Stimulated activated CD8-positive, alpha-beta memory T cell treated with anti-CD3 and anti-CD28 coated beads, Interleukin-7, amount 100 ng/mL, for 1 hour (primary cell): ENCODE measurements around the gene TCFL5.

Experiments
- DNase-seq, 2 donors: peaks; one replicate each; pipeline ENCODE4 v3.0.0-alpha.2; 2020; ENCODE audit warnings: low read depth in 2 of 2

TCFL5 gene

GRCh38 chr20:62896526-62896925, 34.9 kb upstream of the TCFL5 start:
- no peak for DNase-seq

- DNase-seq, result no peak
These were observed 33.9 kb upstream of the TCFL5 start for GRCh38 chr20:62895539-62895938.

GRCh38 chr20:62894261-62894660, 32.6 kb upstream of the TCFL5 start:
- no peak for DNase-seq

- DNase-seq, result no peak
These were observed 32.1 kb upstream of the TCFL5 start for GRCh38 chr20:62893700-62894099.

GRCh38 chr20:62892348-62893304, 31.0 kb upstream of the TCFL5 start:
- DNase-seq, result no peak

GRCh38 chr20:62891111-62891510, 29.5 kb upstream of the TCFL5 start:
- DNase-seq, result no peak

GRCh38 chr20:62890444-62890843, 28.8 kb upstream of the TCFL5 start:
- DNase-seq, result no peak

GRCh38 chr20:62889871-62890270, 28.2 kb upstream of the TCFL5 start:
- no peak for DNase-seq

- DNase-seq, result no peak
These were observed 27.8 kb upstream of the TCFL5 start for GRCh38 chr20:62889411-62889810.

- no peak for DNase-seq
These were observed 27.3 kb upstream of the TCFL5 start for GRCh38 chr20:62888910-62889309.

GRCh38 chr20:62888406-62888805, 26.8 kb upstream of the TCFL5 start:
- no peak for DNase-seq

- no peak for DNase-seq
These were observed 26.2 kb upstream of the TCFL5 start for GRCh38 chr20:62887860-62888239.

GRCh38 chr20:62887152-62887859, 25.7 kb upstream of the TCFL5 start:
- no peak for DNase-seq

GRCh38 chr20:62886709-62887058, 25.1 kb upstream of the TCFL5 start:
- DNase-seq, result no peak

- DNase-seq, result no peak
These were observed 24.5 kb upstream of the TCFL5 start for GRCh38 chr20:62885896-62886708.

- no peak for DNase-seq
These were observed 23.6 kb upstream of the TCFL5 start for GRCh38 chr20:62885046-62885895.

GRCh38 chr20:62884556-62884955, 22.9 kb upstream of the TCFL5 start:
- DNase-seq, result no peak

- DNase-seq, result no peak
These were observed 20.8 kb upstream of the TCFL5 start for GRCh38 chr20:62882426-62882825.

- no peak for DNase-seq
These were observed 20.2 kb upstream of the TCFL5 start for GRCh38 chr20:62881662-62882395.

GRCh38 chr20:62880935-62881661, 19.5 kb upstream of the TCFL5 start:
- no peak for DNase-seq
